NCI-H1092 treated with DMSO at 0.1 percent for 48 hours (cell line): ENCODE results near the gene CACNA1C.
A peak's percentile ranks its signal among the peaks of the same experiment; 100 is the strongest.
"Not testable (repeated sequence)": the region's sequence is repeated elsewhere in the genome, so short reads cannot be mapped to it uniquely, and the experiment has no call there.

ENCODE experiments used
- DNase-seq: peaks from one replicate; lab custom pipeline; 2025; lab: John Stamatoyannopoulos, UW

Gene CACNA1C

DNA sequence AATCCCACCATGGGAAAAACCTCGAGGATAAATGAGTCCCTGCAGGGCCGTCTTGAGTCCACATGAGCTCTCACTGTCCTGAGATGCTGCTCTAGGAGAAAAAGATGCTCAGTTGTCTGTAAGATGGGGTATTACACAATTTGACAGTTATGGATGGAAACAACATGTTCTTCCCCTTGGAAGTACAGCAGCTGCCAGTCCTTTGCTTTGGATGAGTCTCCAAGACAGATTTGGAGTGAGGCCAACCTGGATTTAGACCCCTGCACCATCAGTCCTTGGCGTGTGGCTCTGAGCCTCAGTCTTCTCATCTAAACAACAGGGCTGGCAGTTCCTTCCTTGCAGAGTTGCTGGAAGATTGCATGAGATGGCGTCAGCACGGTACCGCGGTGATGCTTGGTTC is 432.9 kb downstream of the CACNA1C start:
- no peak for DNase-seq

GRCh38 chr12:2486796-2487195 is 434.0 kb downstream of the CACNA1C start:
- no peak for DNase-seq

- no peak for DNase-seq
Measured at GRCh38 chr12:2487278-2487677, 434.5 kb downstream of the CACNA1C start.

DNA sequence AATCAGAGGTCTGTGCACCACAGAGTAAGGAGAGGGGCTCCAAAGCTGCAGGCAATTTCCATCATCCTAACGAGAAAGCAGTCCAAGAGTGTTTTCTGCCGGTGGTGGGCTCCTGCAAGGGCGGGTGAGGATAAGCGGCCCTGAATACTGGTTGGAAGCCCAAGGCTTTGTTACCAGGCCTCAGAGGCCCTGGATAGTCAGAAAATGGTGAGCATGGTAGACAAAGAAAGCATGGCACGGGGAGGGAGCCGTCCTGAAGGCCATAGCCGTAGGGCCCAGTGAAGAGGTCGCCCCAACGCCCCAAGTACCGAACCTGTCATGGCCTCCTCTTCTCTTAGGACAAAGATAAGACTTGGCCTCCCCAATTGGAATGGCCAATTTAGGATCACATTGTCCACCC is 435.3 kb downstream of the CACNA1C start:
- DNase-seq, result no peak

- DNase-seq, result no peak
Measured at GRCh38 chr12:2488596-2488995, 435.8 kb downstream of the CACNA1C start.

DNA sequence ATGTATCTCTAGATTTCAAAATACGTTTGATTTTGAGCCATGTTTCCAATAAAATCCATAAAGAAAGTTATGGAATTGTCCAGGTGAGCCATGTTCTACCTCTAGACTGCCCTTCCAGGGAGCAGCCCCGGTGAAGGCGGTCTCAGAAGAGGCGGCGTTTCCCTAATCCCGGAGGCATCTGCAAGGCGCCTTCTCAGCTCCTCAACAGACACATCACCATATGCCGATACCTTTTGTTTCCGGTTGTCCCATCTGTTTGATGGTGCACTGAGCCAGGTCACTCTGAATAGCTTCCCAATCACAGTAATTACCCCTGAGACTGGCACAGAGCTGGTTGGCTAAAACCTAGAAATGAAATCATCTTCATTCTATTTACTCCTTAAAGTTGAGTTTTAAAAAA is 436.5 kb downstream of the CACNA1C start:
- no peak for DNase-seq

DNA sequence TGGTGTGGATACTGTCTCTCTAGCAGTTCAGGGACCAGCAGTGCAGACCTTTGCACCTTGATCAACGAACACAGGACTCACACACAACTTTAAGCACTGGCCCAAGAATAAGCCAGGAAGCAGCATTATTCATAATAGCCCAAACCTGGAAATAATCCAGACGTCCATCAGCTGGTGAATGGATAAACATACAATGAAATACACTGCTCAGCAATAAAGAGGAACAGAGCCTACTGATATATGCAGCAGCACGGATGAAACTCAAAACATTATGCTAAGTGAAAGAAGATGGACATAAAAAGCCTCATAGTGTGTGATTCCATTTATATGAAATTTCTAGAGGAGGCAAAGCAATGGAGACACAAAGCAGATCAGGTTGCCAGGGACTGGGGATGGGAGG is 438.0 kb downstream of the CACNA1C start:
- DNase-seq, result peak; percentile 59

DNA sequence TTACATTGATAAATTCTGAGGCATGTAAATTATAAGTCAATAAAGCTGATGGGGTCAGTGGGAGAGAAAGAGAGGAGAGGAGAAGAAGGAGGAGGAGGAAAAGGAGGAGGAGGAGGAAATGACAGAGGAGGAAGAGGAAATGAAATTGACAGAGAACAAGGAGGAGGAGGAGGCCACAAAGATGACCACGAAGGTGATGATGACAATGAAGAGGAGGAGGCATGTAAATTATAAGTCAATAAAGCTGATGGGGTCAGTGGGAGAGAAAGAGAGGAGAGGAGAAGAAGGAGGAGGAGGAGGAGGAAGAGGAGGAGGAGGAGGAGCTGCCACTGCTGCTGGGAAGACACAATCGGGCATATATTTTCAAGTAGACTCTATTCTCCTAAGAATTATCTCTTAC is 438.6 kb downstream of the CACNA1C start:
- DNase-seq, result not testable (repeated sequence)

DNA sequence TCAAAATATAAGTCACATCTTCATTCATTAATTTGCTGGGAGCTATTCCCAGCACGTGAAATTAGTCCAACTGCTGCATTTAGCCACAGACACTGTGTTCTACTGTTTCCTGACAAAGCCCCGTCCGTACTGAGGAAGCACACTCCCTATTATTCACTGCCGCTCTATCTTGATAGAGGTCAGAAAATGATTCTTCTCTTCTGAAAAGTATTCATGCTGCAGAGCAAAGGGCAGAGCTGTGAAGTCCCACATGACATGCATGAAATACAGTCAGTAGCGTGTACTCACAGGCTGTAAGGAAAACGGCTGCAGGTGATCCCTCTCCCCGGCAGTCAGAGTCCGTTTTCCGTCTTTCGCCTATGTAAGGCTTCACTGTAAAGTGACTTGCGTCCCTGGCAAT is 439.4 kb downstream of the CACNA1C start:
- DNase-seq, result no peak

DNA sequence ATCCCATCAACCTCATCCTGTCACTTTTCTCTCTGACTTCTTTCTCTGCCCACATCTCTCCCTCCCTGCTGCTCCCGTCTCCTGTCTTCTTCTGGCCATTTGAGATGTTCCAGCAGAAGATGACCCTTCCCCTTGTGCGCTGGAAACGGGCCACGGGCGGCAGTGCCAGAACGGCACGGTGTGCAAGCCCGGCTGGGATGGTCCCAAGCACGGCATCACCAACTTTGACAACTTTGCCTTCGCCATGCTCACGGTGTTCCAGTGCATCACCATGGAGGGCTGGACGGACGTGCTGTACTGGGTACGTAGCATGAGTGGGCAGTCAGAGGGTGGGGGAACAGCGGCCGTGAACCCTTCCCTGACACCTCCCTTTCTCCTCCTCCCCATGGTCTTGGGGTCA is 440.3 kb downstream of the CACNA1C start:
- no peak for DNase-seq

DNA sequence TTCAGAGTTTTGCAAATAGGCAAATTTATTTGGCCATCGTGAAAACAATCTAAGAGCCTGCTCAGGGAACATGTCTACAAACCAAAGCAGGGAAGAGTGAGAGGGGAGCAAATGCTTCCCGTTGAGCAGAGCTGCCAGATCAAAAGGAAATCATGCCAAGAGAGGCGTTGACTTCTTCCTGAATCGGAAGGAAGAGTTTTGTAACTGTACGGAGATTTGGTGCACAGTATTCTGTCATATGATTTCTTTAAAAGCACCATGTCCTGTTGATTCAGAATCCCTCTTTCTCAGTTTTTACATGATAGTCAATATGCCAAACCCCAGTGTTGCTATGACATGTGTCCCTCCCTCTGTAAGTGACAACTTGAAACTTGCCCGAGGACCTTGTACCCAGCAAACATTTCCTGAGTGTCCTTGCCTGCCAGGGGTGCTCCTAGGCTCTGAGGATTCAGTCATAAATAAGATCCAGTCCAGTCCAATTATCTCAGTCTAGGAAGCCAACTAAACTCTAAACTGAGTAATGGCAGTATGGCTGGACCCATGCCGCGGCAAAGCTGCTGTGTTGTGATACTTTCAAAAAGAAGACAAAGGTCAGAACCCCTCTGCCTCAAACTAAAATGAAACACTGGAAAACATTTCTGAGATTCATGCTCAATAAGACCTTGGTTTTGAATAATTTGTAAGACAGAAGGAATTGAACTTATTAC is 441.9 kb downstream of the CACNA1C start:
- DNase-seq, result no peak

- DNase-seq, result no peak
Measured at GRCh38 chr12:2495417-2496112, 442.8 kb downstream of the CACNA1C start.

DNA sequence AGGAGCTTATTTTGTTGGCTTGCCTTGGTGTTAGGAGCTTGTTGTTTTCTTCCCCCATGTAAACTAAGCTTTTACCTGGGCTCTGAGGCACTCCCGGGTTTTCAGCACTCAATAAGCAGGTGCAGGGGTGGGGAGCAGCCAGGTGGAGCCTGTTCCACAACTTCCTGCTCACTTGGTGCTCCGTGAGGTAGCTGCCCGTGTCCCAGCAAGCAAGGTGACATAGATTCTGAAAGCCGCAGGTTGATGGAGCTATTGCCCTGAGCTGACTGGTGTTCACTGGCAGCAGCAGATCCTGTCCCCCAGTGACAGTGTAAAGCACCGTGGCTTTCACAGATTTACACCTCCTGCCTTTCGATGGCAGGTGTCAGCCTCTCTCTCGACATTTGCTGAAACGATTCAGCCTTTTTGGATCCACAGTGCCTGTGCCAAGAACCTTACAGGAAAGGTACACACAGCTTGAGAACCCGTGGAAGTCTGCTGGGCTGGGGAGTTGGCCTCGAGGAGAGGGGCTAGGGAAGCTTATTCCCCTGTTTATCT is 446.2 kb downstream of the CACNA1C start:
- peak; percentile 36 for DNase-seq

GRCh38 chr12:2501464-2502191 is 448.8 kb downstream of the CACNA1C start:
- no peak for DNase-seq

DNA sequence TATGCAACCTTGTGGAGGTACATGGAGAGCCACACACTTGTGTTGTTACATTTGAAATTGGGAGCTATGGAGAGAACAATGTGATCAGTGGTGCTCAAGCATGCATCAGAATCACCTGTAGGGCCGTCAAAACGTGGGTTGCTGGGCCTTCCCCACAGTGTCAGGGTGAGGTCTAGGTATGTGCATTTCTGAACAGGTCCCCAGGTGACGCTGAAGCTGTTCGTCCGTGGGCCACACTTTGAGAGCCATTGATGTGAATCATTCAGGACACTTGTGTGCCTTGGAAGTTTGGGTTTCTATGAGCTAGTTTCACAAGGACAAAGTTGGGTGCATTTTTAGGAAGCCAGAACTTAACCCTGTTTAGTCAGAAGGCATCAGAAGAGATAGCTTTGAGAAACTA is 450.2 kb downstream of the CACNA1C start:
- no peak for DNase-seq

- DNase-seq, result no peak
Measured at GRCh38 chr12:2503762-2504161, 451.0 kb downstream of the CACNA1C start.

- DNase-seq, result no peak
Measured at GRCh38 chr12:2504577-2504976, 451.8 kb downstream of the CACNA1C start.

- DNase-seq, result no peak
Measured at GRCh38 chr12:2507814-2508213, 455.0 kb downstream of the CACNA1C start.

GRCh38 chr12:2509137-2509536 is 456.4 kb downstream of the CACNA1C start:
- no peak for DNase-seq

DNA sequence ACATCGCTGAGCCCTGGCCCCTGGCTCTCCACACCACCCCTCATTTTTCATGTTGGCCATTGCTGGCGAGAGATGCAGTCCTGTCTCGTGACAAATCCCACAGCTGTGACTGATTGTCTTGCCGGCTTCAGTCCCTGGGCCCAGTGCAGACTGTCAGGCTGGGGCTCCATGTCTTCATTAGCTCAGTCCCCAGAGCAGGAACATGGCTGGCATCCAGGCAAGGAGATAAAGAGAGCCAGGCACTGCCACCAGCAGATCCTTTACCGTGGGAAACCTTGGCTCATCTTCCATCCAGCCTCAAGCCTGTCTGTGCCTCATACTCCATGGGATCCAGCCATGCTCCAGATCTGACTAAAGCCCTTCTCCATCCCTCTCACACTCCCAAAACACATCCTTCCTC is 457.3 kb downstream of the CACNA1C start:
- no peak for DNase-seq

DNA sequence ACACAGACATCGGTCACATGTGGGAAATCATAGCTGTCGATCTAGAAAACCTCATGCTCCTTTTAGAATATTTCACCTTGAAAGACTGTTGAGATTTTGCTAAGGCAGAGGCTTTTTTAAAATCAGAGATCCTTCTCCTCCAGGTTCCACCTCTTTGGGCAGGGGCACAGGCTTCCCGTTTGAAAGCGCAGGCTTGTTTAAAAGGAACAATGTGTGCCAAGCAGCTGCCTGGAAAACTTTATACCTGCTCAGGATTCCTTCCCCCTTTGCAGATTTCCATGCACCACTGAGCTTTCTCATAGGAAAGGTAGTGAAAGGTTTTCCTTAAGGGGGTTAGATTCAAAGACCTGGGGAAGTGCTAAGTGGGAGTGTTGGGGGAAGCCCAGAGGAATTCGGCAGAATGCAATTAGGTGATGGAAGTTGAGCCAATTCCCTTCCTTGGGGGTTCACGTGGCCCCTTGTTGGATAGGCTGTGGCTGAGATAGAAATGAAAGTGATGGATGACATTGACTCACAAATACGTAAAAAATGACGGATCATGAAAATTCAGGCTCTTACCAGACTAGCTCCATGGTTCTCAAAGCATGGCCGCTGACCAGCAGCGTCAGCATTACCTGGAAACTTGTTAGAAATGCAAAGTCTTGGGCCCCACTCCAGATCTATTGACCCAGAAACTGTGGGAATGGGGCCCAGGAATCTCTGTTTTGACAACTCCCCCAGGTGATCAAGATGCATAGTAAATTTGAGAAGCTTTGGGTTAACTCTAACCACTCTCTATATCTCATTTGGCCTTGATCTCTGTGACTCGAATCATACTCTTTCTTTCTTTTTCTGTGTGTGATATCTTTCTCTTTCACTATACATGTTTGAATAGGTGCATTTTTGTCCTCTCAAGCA is 460.6 kb downstream of the CACNA1C start:
- DNase-seq, result no peak

- no peak for DNase-seq
Measured at GRCh38 chr12:2514038-2514340, 461.2 kb downstream of the CACNA1C start.
